HS-27A (cell line): ENCODE data around the gene CARD14.
A peak's percentile ranks its signal among the peaks of the same experiment; 100 is the strongest.
"Not testable (repeated sequence)": the region's sequence is repeated elsewhere in the genome, so short reads cannot be mapped to it uniquely, and the experiment has no call there.

Experiments used
- DNase-seq: peaks from one replicate; pipeline ENCODE4 v3.0.0-alpha.2; 2012; ENCODE audit warnings: low read depth, missing footprints

The CARD14 gene

DNA sequence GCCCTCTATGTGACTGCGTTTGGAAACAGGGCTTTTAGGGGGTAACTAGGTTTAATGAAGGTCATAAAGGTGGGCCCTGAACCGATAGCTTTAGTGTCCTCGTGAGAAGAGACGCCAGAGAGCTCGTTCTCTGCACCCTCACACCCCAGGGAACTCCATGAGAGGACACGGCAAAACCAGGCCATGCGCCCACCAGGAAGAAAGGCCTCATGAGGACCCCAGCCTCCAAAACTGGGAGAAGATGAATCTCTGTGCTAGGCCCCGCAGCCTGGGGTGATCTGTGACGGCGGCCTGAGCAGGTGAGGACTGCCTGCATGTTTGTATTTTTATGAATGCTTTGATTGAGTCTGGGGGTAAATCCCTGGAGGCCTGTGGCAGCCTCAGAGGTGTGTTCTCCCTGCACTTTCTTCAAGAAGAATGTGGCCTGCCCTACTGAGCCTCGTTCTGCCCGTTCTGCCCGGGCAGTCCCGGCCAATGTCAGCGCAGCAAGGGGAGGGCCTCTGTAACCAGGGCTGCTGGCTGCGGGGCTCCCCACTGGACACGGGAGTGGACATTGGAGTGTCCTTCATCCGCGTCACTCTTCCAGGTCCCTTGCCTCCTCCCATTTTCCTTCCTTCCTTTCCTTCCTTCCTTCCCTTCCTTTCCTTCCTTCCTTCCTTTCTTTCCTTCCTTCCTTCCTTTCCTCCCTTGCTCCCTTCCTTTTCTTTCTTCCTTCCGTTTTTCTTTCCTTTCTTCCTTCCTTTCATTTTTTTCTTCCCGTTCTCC lies 84.0 kb downstream of the CARD14 start:
- DNase-seq: no peak

DNA sequence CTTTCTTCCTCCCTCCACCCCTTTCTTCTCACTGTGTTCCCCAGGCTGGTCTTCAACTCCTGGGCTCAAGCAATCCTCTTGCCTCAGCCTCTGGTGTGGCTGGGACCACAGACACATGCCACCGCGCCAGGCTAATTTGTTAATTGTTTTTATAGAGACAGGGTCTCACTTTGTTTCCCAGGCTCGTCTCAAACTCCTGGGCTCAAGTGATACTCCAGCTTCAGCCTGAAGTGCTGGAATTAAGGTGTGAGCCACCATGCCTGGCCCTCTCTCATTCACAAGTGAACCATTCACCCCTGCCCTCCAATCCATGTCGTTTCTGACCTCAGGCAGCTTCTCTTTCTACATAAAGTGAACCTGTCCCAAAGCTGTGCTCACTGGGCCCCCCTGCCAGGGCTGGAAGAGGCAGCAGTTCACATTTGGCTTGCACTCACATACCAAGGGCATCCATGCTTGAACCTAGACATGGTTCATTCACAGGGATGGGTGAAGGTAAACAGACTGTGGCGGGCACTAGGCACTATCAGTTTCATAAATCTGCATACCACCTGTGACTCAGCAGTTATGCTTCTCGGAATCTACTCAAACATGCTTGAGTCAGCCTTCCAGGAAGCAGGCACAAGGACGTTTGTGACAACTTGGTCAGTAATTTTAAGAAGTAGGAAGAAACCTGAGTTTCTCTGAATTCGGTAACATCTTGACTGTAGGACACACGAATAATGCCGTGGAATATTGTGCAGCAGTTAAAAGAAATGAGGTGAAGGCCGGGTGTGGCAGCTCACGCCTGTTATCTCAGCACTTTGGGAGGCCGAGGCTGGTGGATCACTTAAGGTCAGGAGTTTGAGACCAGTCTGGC lies 84.8 kb downstream of the CARD14 start:
- peak; percentile 66 for DNase-seq

DNA sequence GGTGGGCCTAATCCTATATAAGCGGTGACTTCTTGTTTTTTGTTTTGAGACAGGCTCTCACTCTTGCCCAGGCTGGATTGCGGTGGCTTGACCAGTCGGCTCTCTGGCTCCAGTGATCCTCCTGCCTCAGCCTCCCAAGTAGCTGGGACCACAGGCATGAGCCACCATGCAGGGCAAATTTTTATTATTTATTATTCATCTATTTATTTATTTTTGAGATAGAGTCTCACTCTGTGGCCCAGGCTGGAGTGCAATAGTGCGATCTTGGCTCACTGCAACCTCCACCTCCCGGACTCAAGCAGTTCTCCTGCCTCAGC lies 86.2 kb downstream of the CARD14 start:
- no peak for DNase-seq

DNA sequence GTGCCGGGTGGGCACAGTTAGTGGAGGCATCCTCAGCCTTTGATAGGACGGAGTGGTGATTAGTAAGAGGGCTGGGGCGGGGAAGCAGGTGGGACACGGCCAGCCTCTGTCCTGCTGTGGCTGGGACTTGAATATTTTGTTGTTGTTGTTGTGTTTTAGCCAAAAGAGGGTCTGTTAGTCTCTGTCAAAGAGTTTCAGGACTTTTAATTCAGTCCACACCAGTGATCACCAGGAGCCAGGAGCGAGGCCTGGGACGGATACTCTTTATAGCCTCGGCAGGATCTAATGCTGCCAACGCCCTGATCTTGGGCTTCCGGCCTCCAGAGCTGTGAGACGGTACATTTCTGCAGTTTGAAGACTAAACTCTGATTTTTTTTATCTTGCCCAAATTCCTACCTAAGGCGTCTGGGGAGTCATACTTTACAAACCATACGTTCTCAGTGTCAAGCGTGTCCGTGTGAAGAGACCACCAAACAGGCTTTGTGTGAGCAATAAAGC lies 87.9 kb downstream of the CARD14 start:
- no peak for DNase-seq

DNA sequence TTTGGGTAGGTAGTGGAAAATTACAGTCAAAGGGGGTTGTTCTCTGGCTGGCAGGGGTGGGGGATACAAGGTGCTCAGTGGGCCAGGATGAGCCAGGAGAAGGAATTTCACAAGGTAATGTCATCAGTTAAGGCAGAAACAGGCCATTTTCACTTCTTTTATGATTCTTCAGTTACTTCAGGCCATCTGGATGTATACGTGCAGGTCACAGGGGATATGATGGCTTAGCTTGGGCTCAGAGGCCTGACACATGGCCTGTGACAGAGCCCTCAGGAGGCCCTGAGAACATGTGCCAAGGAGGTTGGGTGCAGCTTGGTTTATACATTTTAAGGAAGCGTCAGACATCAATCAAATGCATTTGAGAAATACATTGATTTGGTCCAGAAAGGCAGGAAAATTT lies 88.5 kb downstream of the CARD14 start:
- not testable (repeated sequence) for DNase-seq
